ENCODE results near the gene GJB2.

GJB2 gene

GRCh38 chr13:20177049-20177831 lies 15.5 kb downstream of the GJB2 start:
- TF ChIP-seq CTCF (conservative IDR thresholded peaks at IDR 0.05; ENCODE audit: control insufficient read depth, insufficient read depth, low read depth, low read length): no peak
- H3K4me3 ChIP-seq (ENCODE audit: control insufficient read depth, low read depth, low read length): no peak overlapping the region
- no peak for DNase-seq (ENCODE audit: low read depth)

- no peak for TF ChIP-seq CTCF (conservative IDR thresholded peaks at IDR 0.05; ENCODE audit: control insufficient read depth, insufficient read depth, low read depth, low read length)
- no peak overlapping the region for H3K4me3 ChIP-seq (ENCODE audit: control insufficient read depth, low read depth, low read length)
- DNase-seq (ENCODE audit: low read depth): no peak
Measured at GRCh38 chr13:20175907-20176652, 16.7 kb downstream of the GJB2 start.

DNA sequence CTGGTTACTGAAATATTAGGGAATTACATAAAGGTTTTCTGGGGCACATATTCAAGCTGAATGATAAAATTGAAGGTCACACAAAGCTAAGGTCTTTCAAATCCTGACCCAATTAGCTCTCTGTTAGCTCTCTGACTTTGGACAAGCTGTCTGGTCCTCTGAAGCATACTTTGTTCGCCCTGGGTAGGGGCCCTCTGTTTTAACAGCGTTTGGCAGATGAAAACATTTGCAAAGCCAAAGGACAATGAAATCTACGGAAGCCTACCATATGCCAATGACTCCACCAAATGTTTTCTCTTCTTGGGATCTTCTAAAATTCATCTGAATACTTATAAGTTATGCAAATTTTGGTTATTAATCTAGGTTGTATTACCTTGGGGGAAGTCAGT lies 17.3 kb downstream of the GJB2 start:
- DNase-seq (ENCODE audit: low read depth): no peak
- TF ChIP-seq CTCF (conservative IDR thresholded peaks at IDR 0.05; ENCODE audit: control insufficient read depth, insufficient read depth, low read depth, low read length): no peak
- no peak overlapping the region for H3K4me3 ChIP-seq (ENCODE audit: control insufficient read depth, low read depth, low read length)

DNA sequence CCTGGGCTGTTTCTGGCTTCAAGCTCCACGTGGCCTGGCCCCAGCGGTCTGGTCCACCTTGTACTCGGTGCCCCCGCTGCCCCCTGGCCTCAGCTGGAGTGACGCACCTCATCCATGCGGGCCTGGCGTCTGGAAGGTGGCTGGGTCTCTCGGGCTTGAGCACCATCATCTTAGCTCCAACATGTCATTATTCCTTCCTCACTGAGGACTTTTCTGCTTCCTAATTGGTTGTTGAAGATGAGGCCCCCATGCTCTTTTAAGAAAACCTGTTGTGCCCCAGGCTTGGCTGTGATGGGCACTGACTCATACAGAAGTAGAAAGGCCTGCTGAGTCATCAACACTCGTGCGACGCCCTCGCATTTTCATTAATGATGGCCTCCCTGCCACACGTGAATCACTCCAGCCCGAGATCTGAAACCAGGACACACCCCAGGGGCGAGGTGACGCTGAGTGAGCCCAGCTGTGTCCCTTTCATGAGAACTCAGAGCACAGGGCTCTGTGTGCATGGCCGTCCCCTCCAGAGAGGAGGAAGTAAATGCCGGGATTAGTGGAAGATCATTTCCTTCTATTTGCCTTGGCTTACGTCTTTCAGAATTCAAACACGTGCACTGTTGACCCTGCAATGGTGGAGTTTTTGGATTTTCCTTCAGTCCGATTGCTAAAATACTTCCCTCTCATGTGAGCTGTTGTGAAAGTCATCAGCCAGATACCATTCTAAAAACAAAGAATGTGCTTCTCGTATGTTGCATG lies 17.9 kb downstream of the GJB2 start:
- peak; percentile 98 for DNase-seq (ENCODE audit: low read depth)
- no peak for TF ChIP-seq CTCF (conservative IDR thresholded peaks at IDR 0.05; ENCODE audit: control insufficient read depth, insufficient read depth, low read depth, low read length)
- no peak overlapping the region for H3K4me3 ChIP-seq (ENCODE audit: control insufficient read depth, low read depth, low read length)

DNA sequence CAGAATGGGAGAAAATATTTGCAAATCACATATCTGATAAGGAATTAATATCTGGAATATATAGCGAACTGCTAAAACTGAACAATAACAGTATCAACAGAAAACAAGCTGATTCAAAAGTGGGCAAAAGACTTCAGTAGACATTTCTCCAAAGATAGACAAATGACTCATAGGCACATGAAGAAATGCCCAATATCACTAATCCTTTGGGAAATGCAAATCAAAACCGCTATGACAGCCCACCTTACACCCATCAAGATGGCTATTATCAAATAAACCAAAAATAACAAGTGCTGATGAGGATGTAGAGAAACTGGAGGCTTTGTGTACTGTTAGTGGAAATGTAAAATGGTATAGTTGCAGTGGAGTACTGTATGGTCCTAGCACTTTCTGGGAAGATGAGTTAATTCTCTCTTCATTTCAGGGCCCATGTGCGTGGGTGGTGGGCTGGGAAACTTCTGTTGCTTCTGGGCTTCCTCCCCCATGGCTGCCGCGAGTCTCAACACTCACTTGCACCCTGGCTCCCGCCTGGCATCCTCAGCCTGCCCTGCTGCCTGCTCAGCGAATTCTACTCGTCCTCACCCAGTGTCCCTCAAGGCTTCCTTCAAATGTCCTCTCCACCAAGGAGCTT lies 19.5 kb downstream of the GJB2 start:
- DNase-seq (ENCODE audit: low read depth): peak; percentile 69
- no peak overlapping the region for H3K4me3 ChIP-seq (ENCODE audit: control insufficient read depth, low read depth, low read length)
- TF ChIP-seq CTCF (conservative IDR thresholded peaks at IDR 0.05; ENCODE audit: control insufficient read depth, insufficient read depth, low read depth, low read length): no peak

DNA sequence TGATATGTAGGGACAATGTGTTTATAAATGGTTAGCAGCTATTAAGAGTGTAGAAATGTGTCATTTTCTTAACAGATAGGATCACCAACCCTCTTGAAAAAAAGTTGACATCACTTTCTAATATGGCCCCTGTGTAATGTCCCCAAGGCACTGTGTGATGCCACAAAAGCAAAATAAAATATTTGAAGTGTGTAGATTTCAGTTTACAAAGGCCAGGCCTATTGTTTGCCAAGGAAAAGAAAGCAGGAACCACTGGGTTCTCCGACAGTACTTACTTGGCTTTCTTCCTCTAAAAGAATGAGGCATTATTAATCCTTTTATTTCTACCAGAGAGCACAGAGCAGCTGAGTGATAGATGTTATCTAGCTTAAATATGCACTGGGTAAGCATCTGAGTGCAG lies 21.4 kb downstream of the GJB2 start:
- TF ChIP-seq CTCF (conservative IDR thresholded peaks at IDR 0.05; ENCODE audit: control insufficient read depth, insufficient read depth, low read depth, low read length): no peak
- H3K4me3 ChIP-seq (ENCODE audit: control insufficient read depth, low read depth, low read length): no peak overlapping the region
- DNase-seq (ENCODE audit: low read depth): no peak
